BJ (cell line): ENCODE data around the gene SOCS3. TPM values are rescaled to one million over a fixed set of nuclear protein-coding genes. Genes with fewer than 3 reads are reported as not detected.

Source experiments
- CTCF ChIA-PET: fragments of 350-600 bp; formaldehyde crosslinking; extraction: SDS; loops from one replicate; lab custom pipeline; 2021; ENCODE audit warnings: antibody characterized with exemption, inconsistent platforms; lab: Yijun Ruan, JAX
- POLR2A ChIA-PET: fragments of 300-600 bp; sonication (Branson Sonifier 250); formaldehyde crosslinking; extraction: SDS; loops from one replicate; lab custom pipeline; 2021; ENCODE audit warnings: antibody characterized with exemption; lab: Charles Lee
- DNase-seq: peaks from one replicate; pipeline ENCODE4 v3.0.0-alpha.2; 2011; ENCODE audit warnings: low read depth
- H3K27me3 ChIP-seq: 2 replicates; pipeline ENCODE4 v1.6.0; 2011; ENCODE audit warnings: low read length; ENCODE audit not compliant: control insufficient read depth, insufficient read depth
- H3K36me3 ChIP-seq: 2 replicates; pipeline ENCODE4 v1.5.1; 2011; ENCODE audit warnings: low read length; ENCODE audit not compliant: control insufficient read depth, insufficient read depth
- H3K4me3 ChIP-seq: 2 replicates; pipeline ENCODE4 v1.5.1; 2011; ENCODE audit warnings: low read depth, mild to moderate bottlenecking, control low read depth, low read length
- CTCF ChIP-seq: IDR thresholded peaks from 2 replicates; pipeline ENCODE4 v1.5.1; 2011; ENCODE audit warnings: low read depth, mild to moderate bottlenecking, control low read depth, inconsistent platforms, low read length, moderate library complexity; ENCODE audit not compliant: insufficient read depth
- polyA plus RNA-seq: library from polyadenylated mRNA; depleted of rRNA; stranded (reverse); fragments of >200 nt; gene quantifications from 2 replicates; pipeline ENCODE4 v1.2.3, GENCODE V29; 2011

SOCS3 gene
- polyA plus RNA-seq, 1 experiment: 26.4 TPM

GRCh38 chr17:78322327-78322857 is 37.5 kb downstream of the SOCS3 start:
- DNase-seq: no peak

GRCh38 chr17:78318843-78319242 is 41.0 kb downstream of the SOCS3 start:
- no peak for DNase-seq
- H3K27me3 ChIP-seq: no peaks in the 10 kb centered on the region
- no peak for TF ChIP-seq CTCF
- POLR2A ChIA-PET: no interaction called here
- no peaks in the 10 kb centered on the region for H3K36me3 ChIP-seq
- no peak overlapping the region for H3K4me3 ChIP-seq
- CTCF ChIA-PET: no interaction called here

More at GRCh38 chr17:78322327-78322857, 37.5 kb downstream of the SOCS3 start:
- CTCF ChIA-PET: interaction anchor here (0.9 to 1.3 kb wide), 2 partner anchors 29 to 205 kb away, joined by 3 read pairs; no protein-coding TSS in a partner anchor
- no peak for TF ChIP-seq CTCF
- no peaks in the 10 kb centered on the region for H3K27me3 ChIP-seq
- POLR2A ChIA-PET: interaction anchor here (0.7 kb wide), 1 partner anchor 8 kb away, joined by 4 read pairs; no protein-coding TSS in a partner anchor
- H3K36me3 ChIP-seq: no peaks in the 10 kb centered on the region
- no peak overlapping the region for H3K4me3 ChIP-seq

GRCh38 chr17:78318407-78318806 is 41.5 kb downstream of the SOCS3 start:
- ChIA-PET CTCF (no interaction called here), POLR2A (no interaction called here)
- H3K4me3 ChIP-seq: no peak overlapping the region
- no peaks in the 10 kb centered on the region for H3K27me3 ChIP-seq
- H3K36me3 ChIP-seq: no peaks in the 10 kb centered on the region
- no peak for TF ChIP-seq CTCF
- DNase-seq: no peak

- no peak for DNase-seq
- no peak overlapping the region for H3K4me3 ChIP-seq
- POLR2A ChIA-PET: no interaction called here
- no peaks in the 10 kb centered on the region for H3K36me3 ChIP-seq
- TF ChIP-seq CTCF: no peak
- no peaks in the 10 kb centered on the region for H3K27me3 ChIP-seq
- CTCF ChIA-PET: no interaction called here
Observed at GRCh38 chr17:78317794-78318400, 42.0 kb downstream of the SOCS3 start.

- H3K36me3 ChIP-seq: no peaks in the 10 kb centered on the region
- no peaks in the 10 kb centered on the region for H3K27me3 ChIP-seq
- ChIA-PET CTCF (interaction anchor here (1.0 to 1.4 kb wide), 3 partner anchors 7 to 16 kb away, joined by 3 to 4 read pairs (median 3); no protein-coding TSS in a partner anchor), POLR2A (interaction anchor here (0.6 kb wide), 1 partner anchor 49 kb away, joined by 3 read pairs; no protein-coding TSS in a partner anchor)
- DNase-seq: no peak
- no peak overlapping the region for H3K4me3 ChIP-seq
- no peak for TF ChIP-seq CTCF
Observed at GRCh38 chr17:78316867-78317789, 42.7 kb downstream of the SOCS3 start.
